ENCODE measurements around the gene DPP7.

Gene DPP7

GRCh38 chr9:137157618-137158415 lies 43.3 kb upstream of the DPP7 start:
- H3K36me3 ChIP-seq (ENCODE audit: control insufficient read depth, insufficient read depth, low read length) = no peaks in the 10 kb centered on the region
- H3K9me3 ChIP-seq (ENCODE audit: control insufficient read depth, low read length) = no peaks in the 10 kb centered on the region
- no peaks in the 10 kb centered on the region for H3K4me1 ChIP-seq (ENCODE audit: control insufficient read depth, insufficient read depth, low read length, poor library complexity, severe bottlenecking)
- 68 to 73% methylated on average over 14 to 15 of the region's 19 CpGs for WGBS, 2 experiments (ENCODE audit: insufficient coverage in 2 of 2)
- no peak overlapping the region for H3K27ac ChIP-seq (ENCODE audit: low read depth, low read length, severe bottlenecking)
- no peak overlapping the region for H3K4me3 ChIP-seq (ENCODE audit: extremely low read depth, insufficient read depth, low read length, poor library complexity, severe bottlenecking)

- H3K4me1 ChIP-seq (ENCODE audit: control insufficient read depth, insufficient read depth, low read length, poor library complexity, severe bottlenecking) = no peaks in the 10 kb centered on the region
- no peaks in the 10 kb centered on the region for H3K9me3 ChIP-seq (ENCODE audit: control insufficient read depth, low read length)
- H3K36me3 ChIP-seq (ENCODE audit: control insufficient read depth, insufficient read depth, low read length) = no peaks in the 10 kb centered on the region
- H3K27ac ChIP-seq (ENCODE audit: low read depth, low read length, severe bottlenecking) = no peak overlapping the region
- no peak overlapping the region for H3K4me3 ChIP-seq (ENCODE audit: extremely low read depth, insufficient read depth, low read length, poor library complexity, severe bottlenecking)
- 56 to 62% methylated on average over 36 to 63 of the region's 65 CpGs for WGBS, 2 experiments (ENCODE audit: insufficient coverage in 2 of 2)
These were observed 42.2 kb upstream of the DPP7 start for GRCh38 chr9:137156567-137157375.

GRCh38 chr9:137152844-137153405 lies 38.4 kb upstream of the DPP7 start:
- Histone ChIP-seq H3K36me3 (ENCODE audit: control insufficient read depth, insufficient read depth, low read length) (no peaks in the 10 kb centered on the region), H3K4me3 (ENCODE audit: extremely low read depth, insufficient read depth, low read length, poor library complexity, severe bottlenecking) (no peak overlapping the region), H3K27ac (ENCODE audit: low read depth, low read length, severe bottlenecking) (no peak overlapping the region), H3K4me1 (ENCODE audit: control insufficient read depth, insufficient read depth, low read length, poor library complexity, severe bottlenecking) (no peaks in the 10 kb centered on the region), H3K9me3 (ENCODE audit: control insufficient read depth, low read length) (no peaks in the 10 kb centered on the region)
- 89 to 94% methylated on average over 6 to 7 of the region's 7 CpGs for WGBS, 2 experiments (ENCODE audit: insufficient coverage in 2 of 2)

- Histone ChIP-seq H3K27ac (ENCODE audit: low read depth, low read length, severe bottlenecking) (no peak overlapping the region), H3K9me3 (ENCODE audit: control insufficient read depth, low read length) (no peaks in the 10 kb centered on the region), H3K4me1 (ENCODE audit: control insufficient read depth, insufficient read depth, low read length, poor library complexity, severe bottlenecking) (no peaks in the 10 kb centered on the region), H3K4me3 (ENCODE audit: extremely low read depth, insufficient read depth, low read length, poor library complexity, severe bottlenecking) (no peak overlapping the region), H3K36me3 (ENCODE audit: control insufficient read depth, insufficient read depth, low read length) (no peaks in the 10 kb centered on the region)
- WGBS, 2 experiments (ENCODE audit: insufficient coverage in 2 of 2) = 69 to 71% methylated on average over 25 to 29 of the region's 34 CpGs
These were observed 36.3 kb upstream of the DPP7 start for GRCh38 chr9:137150617-137151457.

- WGBS, 2 experiments (ENCODE audit: insufficient coverage in 2 of 2) = 82 to 86% methylated on average over 14 to 19 of the region's 20 CpGs
- Histone ChIP-seq H3K36me3 (ENCODE audit: control insufficient read depth, insufficient read depth, low read length) (no peaks in the 10 kb centered on the region), H3K27ac (ENCODE audit: low read depth, low read length, severe bottlenecking) (no peak overlapping the region), H3K9me3 (ENCODE audit: control insufficient read depth, low read length) (no peaks in the 10 kb centered on the region), H3K4me1 (ENCODE audit: control insufficient read depth, insufficient read depth, low read length, poor library complexity, severe bottlenecking) (no peaks in the 10 kb centered on the region), H3K4me3 (ENCODE audit: extremely low read depth, insufficient read depth, low read length, poor library complexity, severe bottlenecking) (no peak overlapping the region)
These were observed 35.5 kb upstream of the DPP7 start for GRCh38 chr9:137149942-137150616.

GRCh38 chr9:137149363-137149762 lies 34.8 kb upstream of the DPP7 start:
- Histone ChIP-seq H3K4me1 (ENCODE audit: control insufficient read depth, insufficient read depth, low read length, poor library complexity, severe bottlenecking) (no peaks in the 10 kb centered on the region), H3K4me3 (ENCODE audit: extremely low read depth, insufficient read depth, low read length, poor library complexity, severe bottlenecking) (no peak overlapping the region), H3K27ac (ENCODE audit: low read depth, low read length, severe bottlenecking) (no peak overlapping the region), H3K9me3 (ENCODE audit: control insufficient read depth, low read length) (no peaks in the 10 kb centered on the region), H3K36me3 (ENCODE audit: control insufficient read depth, insufficient read depth, low read length) (no peaks in the 10 kb centered on the region)
- WGBS, 2 experiments (ENCODE audit: insufficient coverage in 2 of 2) = 83 to 88% methylated on average over 4 of the region's 5 CpGs

- 88% methylated on average over 18 to 19 of the region's 19 CpGs for WGBS, 2 experiments (ENCODE audit: insufficient coverage in 2 of 2)
- Histone ChIP-seq H3K27ac (ENCODE audit: low read depth, low read length, severe bottlenecking) (no peak overlapping the region), H3K36me3 (ENCODE audit: control insufficient read depth, insufficient read depth, low read length) (no peaks in the 10 kb centered on the region), H3K4me3 (ENCODE audit: extremely low read depth, insufficient read depth, low read length, poor library complexity, severe bottlenecking) (no peak overlapping the region), H3K9me3 (ENCODE audit: control insufficient read depth, low read length) (no peaks in the 10 kb centered on the region), H3K4me1 (ENCODE audit: control insufficient read depth, insufficient read depth, low read length, poor library complexity, severe bottlenecking) (no peaks in the 10 kb centered on the region)
These were observed 34.1 kb upstream of the DPP7 start for GRCh38 chr9:137148661-137149060.

- Histone ChIP-seq H3K4me1 (ENCODE audit: control insufficient read depth, insufficient read depth, low read length, poor library complexity, severe bottlenecking) (no peaks in the 10 kb centered on the region), H3K4me3 (ENCODE audit: extremely low read depth, insufficient read depth, low read length, poor library complexity, severe bottlenecking) (no peak overlapping the region), H3K36me3 (ENCODE audit: control insufficient read depth, insufficient read depth, low read length) (no peaks in the 10 kb centered on the region), H3K9me3 (ENCODE audit: control insufficient read depth, low read length) (no peaks in the 10 kb centered on the region), H3K27ac (ENCODE audit: low read depth, low read length, severe bottlenecking) (no peak overlapping the region)
- WGBS, 2 experiments (ENCODE audit: insufficient coverage in 2 of 2) = 82 to 83% methylated on average over 27 of the region's 27 CpGs
These were observed 33.7 kb upstream of the DPP7 start for GRCh38 chr9:137148242-137148641.

GRCh38 chr9:137147793-137148160 lies 33.2 kb upstream of the DPP7 start:
- no peak overlapping the region for H3K4me3 ChIP-seq (ENCODE audit: extremely low read depth, insufficient read depth, low read length, poor library complexity, severe bottlenecking)
- 49 to 52% methylated on average over 8 to 18 of the region's 24 CpGs for WGBS, 2 experiments (ENCODE audit: insufficient coverage in 2 of 2)
- no peaks in the 10 kb centered on the region for H3K36me3 ChIP-seq (ENCODE audit: control insufficient read depth, insufficient read depth, low read length)
- no peaks in the 10 kb centered on the region for H3K4me1 ChIP-seq (ENCODE audit: control insufficient read depth, insufficient read depth, low read length, poor library complexity, severe bottlenecking)
- H3K9me3 ChIP-seq (ENCODE audit: control insufficient read depth, low read length) = no peaks in the 10 kb centered on the region
- H3K27ac ChIP-seq (ENCODE audit: low read depth, low read length, severe bottlenecking) = no peak overlapping the region
